IPS DF 4.7 (cell line): ENCODE data around the gene MAP1B.

Source experiments
- DNase-seq: peaks from one replicate; pipeline ENCODE4 v3.0.0-alpha.2; 2013; ENCODE audit warnings: low spot score; ENCODE audit errors: extremely low read depth

The MAP1B gene

DNA sequence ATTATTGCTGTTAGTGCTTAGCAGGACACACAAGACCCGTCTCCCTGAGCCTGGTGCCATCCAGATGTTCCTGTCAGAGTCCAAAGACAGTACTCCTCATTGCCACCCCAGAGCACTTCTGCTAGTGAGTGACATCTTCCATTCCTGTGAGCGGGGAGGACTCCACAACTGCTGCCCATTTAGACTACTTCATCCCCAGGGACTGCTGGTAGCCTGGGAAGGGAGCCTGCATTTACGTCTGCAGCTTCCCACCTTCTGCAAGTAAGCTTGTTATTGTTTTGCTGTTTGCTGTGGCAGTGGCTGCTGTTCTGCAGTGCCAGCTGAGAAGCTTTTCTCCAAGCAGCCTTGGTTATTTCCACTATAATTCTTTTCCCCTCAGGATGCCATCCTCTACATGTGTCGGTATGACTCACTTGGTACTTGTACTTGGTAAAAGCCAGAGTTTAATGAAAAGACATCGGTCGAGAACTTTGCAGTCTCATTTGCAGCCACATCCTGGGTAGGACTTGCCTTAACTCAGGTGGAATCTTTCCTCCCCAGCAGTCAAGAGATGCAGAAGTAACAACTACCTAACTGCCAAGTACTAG is 10.6 kb upstream of the MAP1B start:
- no peak for DNase-seq

DNA sequence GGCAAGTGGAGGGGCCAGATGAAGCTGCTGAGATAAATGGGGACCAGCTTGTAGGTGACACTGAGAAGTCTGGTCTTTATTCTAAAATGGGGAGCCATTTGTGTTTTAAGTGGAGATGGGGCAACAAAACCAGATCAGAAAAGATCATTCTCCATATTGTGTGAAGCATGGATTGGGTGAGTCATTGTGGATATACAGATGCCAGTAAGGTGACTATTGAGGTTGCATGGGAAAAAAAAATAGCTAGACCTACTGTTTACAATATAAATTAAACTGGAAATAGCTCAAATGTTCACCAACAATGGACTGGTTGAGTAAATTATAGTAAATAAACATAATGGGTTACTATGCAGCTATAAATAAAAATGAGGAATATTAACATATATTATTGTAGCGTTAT is 5.4 kb upstream of the MAP1B start:
- no peak for DNase-seq

DNA sequence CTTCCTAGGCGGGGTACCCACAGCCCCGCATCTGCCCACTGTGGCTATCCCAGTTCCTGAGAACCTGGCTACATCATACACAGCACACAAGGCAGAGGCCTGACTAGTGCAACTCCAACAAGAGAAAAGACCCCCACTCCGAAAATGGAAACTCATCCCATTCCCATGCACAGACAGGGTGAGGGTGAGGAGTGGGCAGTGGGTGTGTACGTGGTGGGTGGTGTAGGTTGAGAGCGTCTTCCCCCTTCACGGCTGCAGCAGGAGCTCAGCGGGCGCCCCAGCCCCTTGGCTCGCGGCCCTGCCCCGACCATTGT is 501 bp upstream of the MAP1B start:
- DNase-seq, result no peak

DNA sequence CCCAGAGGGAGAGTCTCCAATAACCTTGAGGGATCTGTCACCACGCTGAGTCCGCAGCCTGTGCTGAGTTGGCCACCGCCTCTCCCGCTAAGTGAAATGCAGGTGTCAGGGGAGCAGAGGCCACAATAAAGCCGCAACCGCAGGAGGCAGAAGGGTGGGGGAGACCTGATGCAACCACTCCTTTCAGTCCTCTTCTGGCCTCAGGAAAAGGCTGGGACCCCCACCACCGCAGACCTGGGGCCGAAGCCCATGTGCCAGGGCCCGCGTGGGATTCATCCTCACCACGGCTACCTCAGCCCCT is 576 bp downstream of the MAP1B start:
- DNase-seq, result no peak

DNA sequence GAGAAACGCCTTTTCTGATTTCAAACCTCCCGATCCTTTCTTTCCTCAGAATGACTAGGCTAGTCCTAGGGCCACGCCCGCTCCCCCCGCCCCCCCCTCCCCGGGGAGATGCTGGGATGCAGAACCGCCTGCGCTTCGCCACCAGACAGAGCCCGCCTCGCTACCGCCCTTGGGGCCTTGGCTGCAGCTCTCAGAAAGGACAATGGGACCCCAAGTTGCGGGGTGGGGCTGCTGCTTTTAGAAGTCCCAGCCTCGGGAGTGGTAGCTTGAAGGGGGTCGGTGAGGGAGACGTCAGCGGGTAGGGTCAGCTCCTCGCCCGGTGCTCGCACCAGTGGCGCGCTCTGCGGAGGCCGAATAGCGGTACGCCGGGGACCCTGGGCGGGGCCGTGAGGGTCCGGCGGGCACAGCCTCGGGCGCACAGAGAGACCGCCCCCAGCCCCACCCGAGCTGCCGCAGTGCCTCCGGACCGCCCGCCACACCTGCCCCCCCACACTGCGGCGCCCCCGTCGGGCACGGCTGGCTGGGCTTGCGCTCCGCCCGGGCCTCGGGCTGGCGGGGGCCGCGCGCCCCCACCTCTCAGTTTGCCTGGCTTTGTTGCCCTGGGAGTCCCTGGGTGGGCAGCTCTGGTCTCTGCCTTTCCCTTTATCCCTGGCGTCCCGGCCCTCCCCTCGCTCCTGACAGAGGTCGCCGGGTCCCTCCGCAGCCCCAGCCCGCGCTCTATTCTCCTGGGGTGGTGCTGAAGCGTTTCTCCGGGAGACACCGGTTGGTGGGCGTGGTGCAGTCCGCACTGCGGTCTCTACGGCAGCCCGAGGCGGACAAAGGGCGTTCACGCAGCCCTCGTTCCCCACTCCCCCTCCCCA is 1.2 kb downstream of the MAP1B start:
- no peak for DNase-seq

DNA sequence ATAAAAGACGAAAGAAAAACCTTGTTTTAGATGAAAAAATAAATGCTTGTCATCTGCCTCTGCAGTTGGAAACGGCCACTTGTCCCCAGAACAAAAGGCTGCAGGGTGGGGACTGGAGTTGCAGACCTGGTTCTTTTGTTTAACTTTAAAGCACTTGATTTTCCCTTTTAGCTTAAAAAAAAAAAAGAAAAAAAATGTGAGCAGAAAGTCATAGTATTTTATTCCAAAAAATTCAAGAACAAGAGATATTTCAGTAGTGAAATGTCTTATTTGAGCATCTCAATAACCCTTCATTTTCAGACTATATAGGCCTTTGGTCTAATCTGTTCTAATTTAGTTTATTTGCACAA is 1.8 kb downstream of the MAP1B start:
- no peak for DNase-seq

DNA sequence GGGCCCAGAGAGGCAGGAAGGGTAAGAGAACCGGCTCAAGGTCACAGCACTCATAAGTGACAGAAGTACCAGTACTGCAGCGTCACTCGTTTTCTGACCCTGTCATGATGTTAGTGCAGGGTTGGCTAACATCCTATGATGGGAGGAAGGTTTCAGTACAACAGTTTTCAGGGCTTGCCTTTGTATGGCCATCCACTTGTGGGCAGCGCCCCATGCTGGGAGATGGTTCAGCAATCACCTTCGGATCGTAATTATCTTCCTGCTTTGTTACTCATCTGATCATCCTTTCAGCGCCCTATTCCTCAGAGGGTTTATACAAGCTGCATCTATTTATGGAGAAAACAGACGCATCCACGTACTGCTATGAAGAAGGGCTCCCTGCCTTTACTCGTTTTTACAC is 2.4 kb downstream of the MAP1B start:
- no peak for DNase-seq

DNA sequence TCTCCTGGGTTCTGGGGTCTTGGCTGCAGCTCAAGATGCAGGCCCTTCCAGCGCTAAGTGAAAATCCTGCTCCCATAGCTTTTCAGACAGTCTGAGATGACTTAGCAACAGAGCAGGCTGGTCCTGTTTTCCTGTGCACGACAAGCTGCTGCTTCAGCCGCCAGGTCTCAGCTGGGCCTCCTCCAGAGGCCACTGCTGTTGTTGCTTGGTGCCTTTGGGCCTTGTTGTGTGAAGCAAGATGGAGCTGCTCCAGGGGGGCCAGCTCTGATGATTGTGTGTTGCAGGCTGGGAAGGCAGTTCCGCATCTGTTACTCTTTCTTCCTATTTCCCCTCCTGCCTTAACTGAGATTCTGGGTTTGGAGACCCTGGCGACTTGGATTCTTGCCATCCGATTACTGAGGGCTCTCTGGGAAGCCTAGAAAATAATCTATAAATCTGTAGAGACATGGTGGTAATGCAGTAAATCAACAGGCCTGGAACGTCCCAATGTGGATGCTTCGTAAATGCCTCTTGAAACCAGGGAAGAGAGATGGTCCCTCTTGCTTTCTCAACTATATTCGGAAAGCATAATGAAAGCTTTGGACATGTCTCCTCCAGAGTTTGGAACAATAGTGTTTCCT is 3.2 kb downstream of the MAP1B start:
- DNase-seq, result no peak

DNA sequence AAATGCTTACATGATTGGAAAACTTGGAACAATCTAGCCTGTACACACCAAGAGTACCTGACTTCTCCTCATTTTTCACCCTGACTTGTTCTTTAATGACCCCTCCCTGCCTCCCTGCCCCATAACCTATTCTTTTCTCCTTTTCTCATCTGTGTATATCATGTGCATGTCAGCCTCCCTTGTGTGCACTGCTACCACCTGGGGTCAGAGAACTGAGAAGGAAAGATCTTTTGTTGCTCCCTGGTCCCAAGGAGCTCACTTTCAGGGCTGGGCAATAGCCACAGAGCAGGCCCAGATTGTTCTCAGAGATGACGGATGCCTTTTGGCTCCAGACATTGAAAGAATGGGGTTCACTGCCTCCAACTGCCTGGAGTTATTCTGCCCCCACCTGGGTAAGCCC is 5.1 kb downstream of the MAP1B start:
- DNase-seq, result no peak

DNA sequence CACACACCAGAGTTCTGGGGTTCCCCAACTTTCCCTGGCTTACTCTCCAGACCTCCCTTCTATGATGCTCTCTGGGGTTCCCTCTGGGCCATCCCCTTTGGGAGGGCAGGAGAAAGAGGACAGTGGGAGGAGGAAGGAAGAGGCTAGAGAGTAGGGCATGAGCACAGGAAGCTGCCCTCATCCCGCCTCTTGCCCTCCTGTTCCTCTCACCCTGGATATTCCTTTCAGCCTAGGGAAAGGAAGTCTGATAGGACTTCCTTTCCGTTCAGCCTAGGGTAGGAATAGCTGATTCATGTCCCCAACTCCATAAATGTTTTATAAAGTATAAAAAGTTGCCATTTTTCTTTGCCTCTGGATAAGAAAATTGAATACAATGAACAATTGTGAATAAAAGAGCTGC is 7.4 kb downstream of the MAP1B start:
- no peak for DNase-seq

DNA sequence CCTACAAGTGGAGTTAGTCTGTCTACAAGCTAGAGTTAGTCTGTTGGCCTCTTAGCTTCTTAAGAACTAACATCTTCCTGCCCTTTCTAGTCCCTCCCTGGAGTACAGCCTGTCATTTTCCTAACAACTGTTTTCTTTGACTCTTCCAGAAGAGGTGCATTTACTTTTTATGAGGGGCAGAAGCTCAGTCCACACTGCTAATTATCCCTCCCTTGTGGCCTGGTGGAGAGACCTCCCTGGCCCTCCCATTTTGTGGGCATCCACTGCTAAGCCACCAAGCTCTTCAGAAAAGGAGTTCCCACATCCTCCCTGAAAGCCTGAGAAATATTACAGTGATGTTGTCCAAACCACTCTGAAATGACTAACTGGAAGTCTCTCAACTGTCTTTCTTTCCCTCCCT is 8.0 kb downstream of the MAP1B start:
- DNase-seq, result no peak

DNA sequence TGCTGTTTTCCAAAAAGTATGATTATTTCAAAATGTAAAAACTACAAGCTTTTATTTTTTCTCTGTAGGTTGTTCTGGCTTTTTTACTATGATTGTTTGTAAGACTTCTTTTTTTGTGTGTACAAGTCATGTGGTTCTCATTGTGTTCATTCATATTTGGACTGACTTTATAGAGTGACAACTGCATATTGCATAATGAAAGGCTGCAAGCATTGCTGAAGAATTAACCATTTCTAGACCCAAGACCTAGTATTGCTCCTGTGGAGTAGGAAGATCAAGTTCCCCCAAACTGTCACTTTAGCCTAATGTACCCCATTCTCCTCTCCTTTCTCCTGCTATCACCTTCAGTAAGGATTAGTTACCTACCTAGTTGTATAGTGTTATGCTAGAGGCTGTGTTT is 10.0 kb downstream of the MAP1B start:
- no peak for DNase-seq

DNA sequence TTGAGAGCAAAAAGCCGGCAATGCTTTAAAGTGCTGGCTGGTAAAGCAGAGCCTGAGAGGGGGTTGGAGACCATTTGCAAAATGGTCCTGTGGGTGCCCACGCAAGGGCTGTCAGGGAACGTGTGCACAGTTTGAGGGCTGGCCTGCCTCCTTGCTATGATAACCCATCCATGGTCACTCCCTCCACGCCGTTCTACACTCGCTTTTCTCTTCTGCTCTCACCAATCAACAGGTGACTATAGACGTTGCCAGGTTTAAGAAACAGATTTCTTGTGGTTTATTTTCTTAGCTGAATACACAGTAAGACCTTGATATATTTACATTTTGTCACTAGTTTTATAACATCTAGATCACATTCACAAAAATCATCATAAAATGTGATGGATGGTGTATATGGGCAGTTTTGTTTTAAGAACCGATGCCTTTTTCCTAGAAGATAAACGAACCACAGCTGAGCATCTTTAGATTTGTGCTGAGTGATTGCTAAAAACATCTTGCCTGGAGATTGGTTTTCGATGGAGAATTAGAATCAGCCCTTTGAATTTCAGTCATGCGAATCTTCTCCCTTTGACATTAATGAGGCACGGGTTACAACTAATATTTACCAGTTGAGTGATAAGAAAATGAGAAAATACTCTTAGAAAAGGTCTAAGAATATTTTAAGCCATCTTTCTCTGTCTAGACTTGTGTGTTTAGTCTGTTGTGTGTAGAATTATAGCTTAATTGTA is 13.9 kb downstream of the MAP1B start:
- no peak for DNase-seq

DNA sequence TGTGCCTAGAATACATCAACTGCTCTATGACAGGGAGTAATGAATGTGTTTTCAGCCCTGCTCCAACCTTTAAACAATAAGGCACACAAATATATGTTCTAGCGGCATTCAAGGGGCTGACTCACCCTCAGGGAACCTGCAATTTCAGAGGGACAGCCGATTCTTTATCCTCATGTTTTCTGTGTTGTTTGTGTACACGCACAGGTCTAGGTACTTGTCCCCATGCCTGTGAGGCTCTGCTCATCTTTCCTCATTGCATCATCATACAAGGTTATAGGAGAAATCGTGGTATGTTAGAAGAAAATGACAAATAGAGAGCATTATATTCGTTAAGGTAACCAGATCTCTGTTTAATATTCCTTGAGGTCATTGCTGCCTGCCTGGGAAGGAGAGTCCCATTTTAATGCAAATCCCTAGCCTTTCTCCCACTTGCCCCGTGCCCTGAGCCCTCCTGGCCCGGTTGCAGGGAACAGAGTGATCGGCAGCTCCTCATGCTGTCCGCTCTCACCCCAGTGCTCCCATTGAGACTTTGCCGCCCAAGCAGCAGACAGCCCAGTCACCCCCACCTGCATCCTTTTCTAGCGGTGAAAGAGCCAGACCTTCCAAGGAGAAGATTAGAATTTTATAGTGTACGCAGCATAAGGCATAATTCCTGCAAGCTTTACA is 14.6 kb downstream of the MAP1B start:
- no peak for DNase-seq

DNA sequence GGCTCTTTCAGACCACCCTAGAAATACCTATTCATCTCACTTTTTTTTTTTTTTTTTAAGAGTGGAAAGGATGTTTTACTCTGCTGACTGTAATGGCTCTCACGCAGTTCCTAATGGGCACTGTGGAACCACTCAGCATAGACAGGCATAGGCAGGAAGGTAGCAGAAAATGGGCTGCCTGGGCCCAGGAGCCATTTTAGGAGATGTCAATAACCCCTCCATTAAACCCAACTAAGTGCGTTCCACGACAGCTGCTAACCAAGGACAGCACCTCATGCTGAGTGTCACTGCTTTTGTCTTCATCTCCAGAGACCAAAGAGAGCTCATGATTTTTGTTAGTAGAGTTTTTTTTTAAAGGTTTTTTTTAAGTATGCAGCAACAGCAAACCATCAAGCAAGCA is 15.3 kb downstream of the MAP1B start:
- no peak for DNase-seq

DNA sequence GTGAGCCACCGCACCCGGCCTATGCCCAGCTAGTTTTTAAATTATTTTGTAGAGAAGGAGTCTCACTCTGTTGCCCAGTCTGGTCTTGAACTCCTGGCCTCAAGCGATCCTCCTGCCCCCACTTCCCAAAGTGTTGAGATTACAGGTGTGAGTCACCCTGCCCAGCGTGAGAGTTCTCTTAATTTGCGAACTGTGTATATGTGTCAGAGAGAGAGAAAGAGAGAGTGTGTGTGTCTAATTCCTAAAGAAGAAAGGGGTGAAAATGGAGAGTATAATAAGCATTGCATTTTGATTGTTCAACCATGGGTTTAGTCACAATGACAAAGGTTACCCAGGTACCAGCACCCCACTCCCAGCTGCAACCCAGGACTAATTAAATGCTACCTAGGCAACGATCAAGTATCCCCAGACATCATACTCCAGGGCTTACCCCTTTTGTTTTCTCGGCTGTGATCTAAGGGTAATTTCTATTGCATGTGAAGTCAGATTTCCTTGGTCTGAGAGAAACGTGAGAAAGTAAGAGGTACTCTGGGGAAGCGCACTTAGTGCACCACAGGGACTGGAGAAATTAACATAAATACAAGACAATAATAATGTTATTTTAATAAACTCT is 16.6 kb downstream of the MAP1B start:
- no peak for DNase-seq

DNA sequence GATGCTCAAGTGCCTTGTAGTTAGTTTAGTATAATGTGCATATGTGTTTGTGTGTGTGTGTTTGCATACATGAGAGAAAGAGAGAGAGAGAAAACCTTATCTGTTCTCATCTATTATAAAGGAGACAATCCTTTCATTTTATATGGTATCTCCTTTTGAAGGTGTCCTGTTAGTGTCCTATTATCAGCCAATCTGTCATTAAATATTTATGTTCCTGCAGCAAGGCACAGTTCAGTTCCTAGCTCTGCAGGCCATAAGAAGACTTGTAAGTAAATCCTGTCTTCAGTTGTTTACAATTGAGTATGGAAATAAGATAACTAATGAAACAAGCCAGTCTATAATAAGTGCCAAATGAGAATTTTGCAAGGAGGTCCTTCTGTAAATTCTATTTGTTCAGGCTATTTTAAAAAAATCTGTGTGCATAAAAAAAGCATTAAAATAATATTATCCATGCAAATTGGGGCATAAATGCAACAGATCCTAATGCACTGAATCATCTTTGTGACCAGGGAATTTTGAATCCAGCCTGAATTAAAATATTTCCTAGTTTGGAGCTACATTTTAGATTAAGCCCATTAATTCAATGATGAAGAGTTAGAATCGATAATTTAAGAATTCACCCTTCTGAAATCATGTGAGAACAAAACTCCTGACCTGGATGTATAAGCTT is 18.1 kb downstream of the MAP1B start:
- no peak for DNase-seq

DNA sequence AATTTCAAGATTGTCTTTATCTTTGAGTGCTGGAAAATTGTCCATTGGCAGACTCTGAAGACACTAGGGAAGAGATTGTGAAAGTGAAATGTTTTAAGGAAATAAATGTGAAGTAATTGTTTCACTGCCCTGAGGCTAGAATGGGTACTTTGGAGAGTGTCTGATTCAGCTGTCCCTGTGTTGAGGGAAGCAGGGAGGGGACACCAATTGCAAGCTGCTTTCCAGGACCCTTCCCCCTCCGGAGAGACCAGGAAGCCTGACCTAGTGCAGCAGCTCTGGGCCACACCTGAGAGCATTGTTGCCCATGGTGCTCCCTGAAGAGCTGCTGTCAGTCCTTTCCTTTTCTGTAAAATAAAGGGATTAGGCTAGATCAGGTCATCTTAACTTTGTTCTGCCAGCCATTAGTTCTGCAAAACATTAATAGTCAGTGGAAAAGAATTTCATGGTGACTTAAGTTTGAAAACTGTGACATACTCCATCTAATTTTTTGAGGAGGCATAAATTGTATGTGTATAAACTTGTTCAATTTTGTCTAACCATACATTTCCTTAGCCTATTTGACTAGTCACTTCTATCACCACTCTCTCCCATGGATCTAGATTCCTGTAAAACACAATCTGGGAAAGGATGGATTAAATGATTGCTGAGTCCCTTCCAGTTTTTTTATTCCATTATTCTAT is 18.8 kb downstream of the MAP1B start:
- DNase-seq, result no peak

DNA sequence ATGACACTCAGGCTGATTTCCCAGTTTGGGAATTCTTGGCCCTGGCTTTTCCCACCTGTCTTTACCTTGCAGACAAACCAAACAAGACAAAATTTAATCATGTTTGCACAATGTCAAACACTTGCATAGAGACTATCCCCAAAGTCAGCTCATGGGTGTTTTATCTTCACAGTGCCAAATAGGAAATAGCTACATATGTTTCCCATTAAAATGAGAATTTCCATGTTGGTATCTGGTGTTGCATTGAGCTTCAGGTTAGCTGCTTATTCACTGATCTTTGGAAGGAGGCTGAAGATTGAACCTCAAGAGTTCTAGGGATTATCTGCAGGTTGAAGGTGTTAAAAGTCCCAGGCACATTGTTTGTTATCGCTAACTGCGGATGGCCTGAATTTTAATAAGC is 19.5 kb downstream of the MAP1B start:
- DNase-seq, result no peak

DNA sequence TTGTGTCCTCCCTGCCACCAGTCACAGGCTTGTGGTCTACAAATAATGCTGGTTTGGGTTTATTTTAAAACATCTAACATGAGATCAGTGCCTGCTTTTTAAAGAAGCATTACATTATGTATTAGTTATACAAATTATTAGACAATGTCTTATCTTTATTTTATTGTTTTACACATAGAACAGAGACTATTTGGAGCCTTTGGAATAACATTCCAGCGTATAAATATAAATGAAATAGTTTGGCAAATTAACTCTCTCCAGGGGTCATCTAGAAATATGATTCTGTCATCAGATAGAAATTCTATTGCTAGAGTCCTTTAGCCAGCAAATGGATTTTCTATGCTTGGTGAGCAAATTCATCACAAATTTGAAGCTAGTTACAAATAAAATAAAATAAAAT is 22.4 kb downstream of the MAP1B start:
- DNase-seq, result no peak

DNA sequence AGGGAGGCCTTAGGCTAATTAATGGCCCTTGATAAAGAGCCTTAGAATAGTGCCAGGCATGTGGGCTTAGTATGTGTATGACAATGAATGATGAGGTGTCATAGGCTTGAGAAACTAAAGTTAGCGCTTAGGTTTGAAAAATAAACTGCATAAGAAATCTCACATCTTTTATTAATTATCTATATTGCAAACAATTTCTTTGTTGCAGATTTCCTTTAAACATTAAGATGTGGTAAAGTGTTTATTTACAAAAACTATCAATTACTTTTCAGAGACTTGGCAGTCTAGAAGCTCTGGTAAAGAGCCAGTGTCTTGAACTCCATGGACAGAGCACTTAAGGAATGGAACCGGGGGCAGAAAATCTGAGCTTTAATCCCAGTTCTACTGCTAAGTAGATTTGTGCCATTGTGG is 23.1 kb downstream of the MAP1B start:
- DNase-seq, result no peak
